ENCODE data around the gene HEATR5A.

Gene HEATR5A

DNA sequence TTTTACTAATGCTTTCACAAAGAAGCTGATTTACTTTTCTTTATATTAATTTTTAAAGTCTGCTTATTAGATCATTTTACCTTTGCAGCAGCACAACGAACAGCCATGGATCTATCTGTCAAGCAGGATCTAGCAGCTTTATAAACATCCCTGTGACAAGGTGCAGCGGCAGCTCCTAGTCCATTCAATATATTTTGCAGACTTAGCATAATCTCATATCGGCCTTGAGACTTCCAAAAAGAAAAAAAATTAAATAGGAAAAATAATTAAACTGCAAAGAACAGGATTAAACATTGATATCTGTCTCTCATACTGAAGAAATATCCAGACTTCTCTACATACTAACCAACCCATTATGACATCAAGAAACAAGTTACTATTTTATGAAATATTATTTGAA lies 25.2 kb downstream of the HEATR5A start:
- no peak for DNase-seq (ENCODE audit: low spot score)
- TF ChIP-seq, protein P1, sequence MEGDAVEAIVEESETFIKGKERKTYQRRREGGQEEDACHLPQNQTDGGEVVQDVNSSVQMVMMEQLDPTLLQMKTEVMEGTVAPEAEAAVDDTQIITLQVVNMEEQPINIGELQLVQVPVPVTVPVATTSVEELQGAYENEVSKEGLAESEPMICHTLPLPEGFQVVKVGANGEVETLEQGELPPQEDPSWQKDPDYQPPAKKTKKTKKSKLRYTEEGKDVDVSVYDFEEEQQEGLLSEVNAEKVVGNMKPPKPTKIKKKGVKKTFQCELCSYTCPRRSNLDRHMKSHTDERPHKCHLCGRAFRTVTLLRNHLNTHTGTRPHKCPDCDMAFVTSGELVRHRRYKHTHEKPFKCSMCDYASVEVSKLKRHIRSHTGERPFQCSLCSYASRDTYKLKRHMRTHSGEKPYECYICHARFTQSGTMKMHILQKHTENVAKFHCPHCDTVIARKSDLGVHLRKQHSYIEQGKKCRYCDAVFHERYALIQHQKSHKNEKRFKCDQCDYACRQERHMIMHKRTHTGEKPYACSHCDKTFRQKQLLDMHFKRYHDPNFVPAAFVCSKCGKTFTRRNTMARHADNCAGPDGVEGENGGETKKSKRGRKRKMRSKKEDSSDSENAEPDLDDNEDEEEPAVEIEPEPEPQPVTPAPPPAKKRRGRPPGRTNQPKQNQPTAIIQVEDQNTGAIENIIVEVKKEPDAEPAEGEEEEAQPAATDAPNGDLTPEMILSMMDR (IDR thresholded peaks at IDR 0.05; ENCODE audit: extremely low read depth, missing control alignments) = no peak

DNA sequence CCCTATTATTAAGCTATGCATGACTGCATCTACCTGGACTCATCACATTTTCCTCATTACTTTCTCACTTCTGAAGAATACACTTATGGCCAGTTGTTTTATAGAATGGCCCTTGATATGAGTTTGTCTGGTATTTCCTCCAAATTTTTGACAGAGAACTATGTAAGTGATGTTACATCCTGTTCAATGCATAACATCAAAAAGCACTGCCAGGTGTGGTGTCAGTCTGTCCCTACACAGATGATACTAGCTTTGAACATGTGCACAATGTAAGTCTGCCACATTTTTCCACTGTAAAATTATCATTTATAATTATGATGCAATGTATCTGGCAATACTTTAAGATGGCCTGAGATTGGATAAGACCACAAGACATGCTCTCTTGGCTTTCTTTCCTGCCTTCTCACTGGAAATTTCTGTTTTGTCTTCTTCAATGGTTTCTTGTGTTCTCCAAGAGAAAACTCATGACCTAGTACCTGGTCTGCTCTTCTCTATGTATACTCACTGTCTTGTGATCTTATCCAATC lies 28.3 kb downstream of the HEATR5A start:
- no peak for DNase-seq (ENCODE audit: low spot score)
- TF ChIP-seq, protein P1 (IDR thresholded peaks at IDR 0.05; ENCODE audit: extremely low read depth, missing control alignments) = no peak

DNA sequence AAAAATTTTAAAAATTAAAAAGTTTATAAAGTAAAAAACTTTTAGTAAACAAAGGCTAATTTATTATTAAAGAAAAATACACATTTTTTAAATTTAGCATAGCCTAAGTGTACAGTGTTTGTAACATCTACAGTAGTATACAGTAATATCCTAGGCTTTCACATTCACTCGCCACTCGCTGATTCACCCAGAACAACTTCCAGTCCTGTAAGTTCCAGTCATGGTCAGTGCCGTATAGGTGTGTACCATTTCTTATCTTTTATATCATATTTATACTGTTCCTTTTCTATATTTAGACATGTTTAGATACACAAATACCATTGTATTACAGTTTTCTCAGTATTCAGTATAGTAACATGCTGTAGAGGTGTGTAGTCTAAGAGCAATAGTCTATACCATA lies 28.9 kb downstream of the HEATR5A start:
- no peak for DNase-seq (ENCODE audit: low spot score)

DNA sequence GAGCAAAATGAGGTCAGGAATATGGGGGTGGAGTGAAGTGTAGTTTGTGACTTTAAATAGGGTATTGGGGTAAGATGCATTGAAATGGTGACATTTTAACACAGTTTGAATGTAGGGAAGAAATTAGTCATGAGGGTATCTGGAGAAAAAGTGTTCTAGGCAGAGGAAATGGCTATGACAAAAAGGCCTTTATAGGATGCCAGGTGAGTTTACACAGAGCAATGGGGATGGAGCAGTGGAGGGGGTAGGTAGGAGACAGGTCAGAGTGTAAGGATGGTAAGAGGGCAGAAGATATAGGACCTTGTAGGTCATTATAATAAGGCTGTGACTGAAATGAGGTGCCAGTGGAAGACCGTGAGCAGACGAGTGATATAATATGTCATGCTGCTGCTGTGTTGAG lies 30.4 kb downstream of the HEATR5A start:
- TF ChIP-seq, protein P1 (IDR thresholded peaks at IDR 0.05; ENCODE audit: extremely low read depth, missing control alignments) = no peak
- DNase-seq (ENCODE audit: low spot score) = no peak

More for the DNA sequence above, 28.9 kb downstream of the HEATR5A start:
- TF ChIP-seq, protein P1 (IDR thresholded peaks at IDR 0.05; ENCODE audit: extremely low read depth, missing control alignments) = no peak

DNA sequence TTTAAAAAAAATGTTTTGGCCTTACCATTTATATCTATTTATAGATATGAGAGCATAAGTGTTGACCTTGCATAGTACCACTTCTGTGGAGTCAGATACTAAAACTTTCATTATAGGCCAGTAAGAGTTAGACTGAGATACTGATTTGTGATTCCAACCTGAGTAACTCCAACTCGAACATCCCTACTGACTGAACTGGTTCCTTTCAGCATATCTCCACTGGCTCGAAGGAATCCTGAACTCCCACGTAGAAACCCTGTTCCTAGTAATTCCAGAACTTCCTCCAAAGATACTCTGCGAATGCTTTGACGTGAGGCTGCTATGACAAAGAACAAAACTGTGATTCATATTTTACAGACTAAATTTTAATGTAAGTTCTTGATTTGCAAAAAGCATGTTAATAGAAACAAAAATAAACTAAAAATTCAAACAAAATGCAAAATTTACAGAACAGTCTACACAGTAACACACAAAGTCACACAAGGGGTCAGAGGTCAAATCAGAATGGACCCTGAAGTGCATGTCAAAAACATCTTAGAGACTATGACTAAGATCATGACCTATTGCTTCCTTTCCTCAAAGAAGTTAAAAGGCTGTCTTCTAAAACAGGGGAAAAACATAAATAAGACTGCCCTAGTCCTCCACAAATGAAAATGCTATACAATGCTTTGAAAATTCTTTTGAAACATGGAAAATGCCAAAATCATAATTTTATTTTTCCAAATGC lies 31.5 kb downstream of the HEATR5A start:
- TF ChIP-seq, protein P1 (IDR thresholded peaks at IDR 0.05; ENCODE audit: extremely low read depth, missing control alignments) = no peak
- DNase-seq (ENCODE audit: low spot score) = no peak

DNA sequence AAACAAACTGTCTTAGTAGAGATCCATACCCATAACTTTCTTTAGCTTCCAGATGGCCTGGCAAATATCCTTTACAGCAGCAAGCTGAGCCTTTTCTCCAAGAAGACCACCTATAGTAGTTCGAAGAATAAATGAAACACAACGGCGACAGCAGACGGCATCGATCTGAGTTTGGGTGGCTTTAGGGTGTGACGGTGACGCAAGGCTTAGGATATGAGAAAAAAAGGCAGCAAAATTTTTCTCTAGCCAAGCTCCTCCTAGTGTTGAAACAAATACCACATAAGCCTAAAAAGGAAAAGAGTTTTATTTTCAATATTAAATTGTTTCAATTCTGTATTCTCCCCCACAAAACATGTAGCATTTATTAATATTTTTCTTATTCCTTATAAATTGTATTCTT lies 33.3 kb downstream of the HEATR5A start:
- TF ChIP-seq, protein P1 (IDR thresholded peaks at IDR 0.05; ENCODE audit: extremely low read depth, missing control alignments) = no peak
- DNase-seq (ENCODE audit: low spot score) = no peak

DNA sequence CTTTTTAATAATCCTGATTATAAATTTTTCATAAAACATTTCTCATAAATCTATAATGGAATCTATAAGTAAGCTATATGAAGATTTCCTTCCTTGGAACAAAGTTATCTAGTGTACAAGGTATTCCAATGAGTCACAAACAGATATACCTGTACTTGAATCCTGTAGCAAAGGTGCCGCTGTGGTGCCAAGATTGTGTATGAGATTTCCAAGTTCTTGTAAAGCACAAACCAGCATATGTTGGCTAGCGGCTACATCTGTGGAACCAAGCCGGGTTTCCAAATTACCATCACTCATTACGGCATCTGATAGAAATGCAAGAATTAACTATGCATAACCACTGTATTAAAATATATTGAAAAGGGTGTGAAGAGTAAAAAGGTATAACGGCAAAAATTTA lies 34.1 kb downstream of the HEATR5A start:
- TF ChIP-seq, protein P1 (IDR thresholded peaks at IDR 0.05; ENCODE audit: extremely low read depth, missing control alignments) = no peak
- DNase-seq (ENCODE audit: low spot score) = no peak
